ENCODE results near the gene CDH13.

CDH13 gene

DNA sequence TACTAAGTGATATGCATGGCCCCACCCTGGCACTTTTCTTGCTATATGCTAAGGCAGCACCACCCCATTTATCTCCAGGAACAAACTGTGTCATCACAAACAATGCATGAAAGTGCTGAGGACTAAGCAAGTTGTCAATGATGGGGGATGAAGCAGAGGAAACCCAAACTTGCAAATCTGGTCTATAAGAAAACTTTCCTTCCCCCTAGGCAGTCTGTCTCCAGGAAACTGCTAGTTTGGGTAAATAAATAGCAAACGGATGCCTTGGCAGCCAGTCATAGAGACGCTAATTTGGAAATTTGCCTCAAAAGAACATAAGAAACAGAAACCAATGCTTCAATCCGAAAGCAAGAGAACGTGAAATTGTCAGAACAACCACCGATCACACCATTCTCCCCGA lies 1175.4 kb downstream of the CDH13 start:
- H3K27ac ChIP-seq, result no peak overlapping the region
- TF ChIP-seq CTCF (IDR thresholded peaks at IDR 0.05) (no peak), ZFX (IDR thresholded peaks at IDR 0.05; ENCODE audit: borderline replicate concordance) (no peak)

DNA sequence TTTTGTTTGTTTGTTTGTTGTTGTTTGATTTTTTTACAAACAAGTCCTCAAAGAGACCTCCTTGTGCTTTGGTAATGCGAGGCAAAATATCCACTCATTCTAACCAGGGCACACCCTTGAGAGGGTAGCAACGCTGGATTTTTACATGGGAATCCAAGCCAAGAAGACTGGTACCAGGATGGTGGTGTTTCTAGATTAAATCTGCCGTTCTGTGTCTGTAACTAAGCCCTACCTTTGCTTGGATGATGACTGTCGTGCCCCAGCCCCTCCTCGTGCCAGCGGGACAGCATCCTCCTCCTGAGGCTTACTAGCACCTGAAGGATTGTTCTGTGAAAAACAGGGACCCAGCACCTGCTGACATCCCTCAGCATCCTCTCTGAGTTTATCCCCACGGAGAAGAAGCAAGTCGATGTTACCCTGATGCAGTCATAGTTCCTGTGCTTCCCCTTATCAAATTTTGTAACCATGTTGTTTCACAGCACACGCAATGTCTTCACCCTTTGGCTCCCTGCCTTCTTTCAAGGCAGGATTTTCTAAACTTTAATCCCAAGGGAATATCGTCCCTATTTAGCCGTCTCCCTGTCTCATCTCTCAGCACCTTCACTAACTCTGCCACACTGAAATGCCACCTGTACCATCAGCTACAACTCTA lies 1175.9 kb downstream of the CDH13 start:
- no peak overlapping the region for H3K27ac ChIP-seq
- no peak for TF ChIP-seq ZFX (IDR thresholded peaks at IDR 0.05; ENCODE audit: borderline replicate concordance)
- TF ChIP-seq CTCF (IDR thresholded peaks at IDR 0.05), result no peak

GRCh38 chr16:83803811-83804210 lies 1177.0 kb downstream of the CDH13 start:
- no peak overlapping the region for H3K27ac ChIP-seq
- TF ChIP-seq CTCF (IDR thresholded peaks at IDR 0.05) (no peak), ZFX (IDR thresholded peaks at IDR 0.05; ENCODE audit: borderline replicate concordance) (no peak)

GRCh38 chr16:83804366-83804765 lies 1177.6 kb downstream of the CDH13 start:
- no peak for TF ChIP-seq CTCF (IDR thresholded peaks at IDR 0.05)
- TF ChIP-seq ZFX (IDR thresholded peaks at IDR 0.05; ENCODE audit: borderline replicate concordance), result no peak
- H3K27ac ChIP-seq, result no peak overlapping the region

DNA sequence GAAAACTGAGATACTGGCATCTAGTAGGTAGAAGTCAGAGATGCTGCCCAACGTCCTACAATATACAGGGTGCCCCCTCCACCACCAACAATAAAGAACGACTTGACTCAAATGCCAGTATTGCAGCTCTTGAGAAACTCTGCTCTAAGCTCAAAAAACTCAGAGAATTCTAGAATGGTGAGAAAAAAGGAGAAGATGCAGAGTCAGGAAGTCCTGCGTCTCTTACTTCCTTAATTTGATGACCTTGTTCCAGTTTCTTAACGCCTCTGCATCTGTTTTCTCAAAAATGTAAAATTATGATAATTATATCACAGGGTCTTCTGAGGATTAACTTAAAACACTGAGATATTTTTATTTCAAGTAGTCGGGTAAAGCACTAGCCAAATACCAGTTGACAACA lies 1179.3 kb downstream of the CDH13 start:
- H3K27ac ChIP-seq, result no peak overlapping the region
- TF ChIP-seq CTCF (IDR thresholded peaks at IDR 0.05) (no peak), ZFX (IDR thresholded peaks at IDR 0.05; ENCODE audit: borderline replicate concordance) (no peak)

GRCh38 chr16:83806731-83807130 lies 1180.0 kb downstream of the CDH13 start:
- no peak overlapping the region for H3K27ac ChIP-seq
- TF ChIP-seq ZFX (IDR thresholded peaks at IDR 0.05; ENCODE audit: borderline replicate concordance), result no peak
- TF ChIP-seq CTCF (IDR thresholded peaks at IDR 0.05), result no peak

GRCh38 chr16:83807327-83807709 lies 1180.5 kb downstream of the CDH13 start:
- TF ChIP-seq CTCF (IDR thresholded peaks at IDR 0.05) (no peak), ZFX (IDR thresholded peaks at IDR 0.05; ENCODE audit: borderline replicate concordance) (no peak)
- H3K27ac ChIP-seq, result no peak overlapping the region
